AG08395 (cell line): Measurements from ENCODE around the gene PRKAG1.

Experiments
- DNase-seq: peaks from one replicate; pipeline ENCODE4 v3.0.0; 2012; ENCODE audit warnings: mixed read lengths, low spot score

Gene PRKAG1

DNA sequence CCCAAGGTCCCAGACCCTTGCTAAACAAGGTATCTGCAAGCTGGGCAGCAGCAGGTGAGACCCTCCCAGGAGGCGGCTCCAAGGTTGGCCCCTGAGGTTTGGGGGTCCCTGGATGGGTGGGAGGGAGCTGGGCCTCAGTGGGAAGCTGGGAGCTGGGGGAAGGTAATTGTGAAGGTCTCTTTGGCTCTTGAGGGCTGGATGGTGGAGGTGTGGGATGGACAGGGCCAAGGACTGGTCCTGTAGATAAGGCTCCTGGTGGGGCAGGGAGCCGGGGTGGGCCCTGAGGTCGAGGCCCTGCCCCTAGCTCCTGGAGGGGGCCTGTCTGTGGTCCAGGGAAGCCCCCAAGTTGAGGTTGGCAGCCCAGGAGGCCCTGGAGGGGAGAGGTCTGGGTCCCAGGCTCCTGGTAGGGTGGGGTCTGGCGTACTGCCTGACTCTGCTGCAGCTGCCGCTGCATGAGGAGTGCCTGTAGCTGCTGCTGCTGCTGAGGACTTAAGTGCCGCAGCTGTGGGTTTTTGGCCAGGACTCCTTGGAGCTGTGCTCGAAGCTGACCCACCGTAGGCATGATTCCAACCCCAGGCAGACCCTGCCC is 13.1 kb upstream of the PRKAG1 start:
- no peak for DNase-seq

DNA sequence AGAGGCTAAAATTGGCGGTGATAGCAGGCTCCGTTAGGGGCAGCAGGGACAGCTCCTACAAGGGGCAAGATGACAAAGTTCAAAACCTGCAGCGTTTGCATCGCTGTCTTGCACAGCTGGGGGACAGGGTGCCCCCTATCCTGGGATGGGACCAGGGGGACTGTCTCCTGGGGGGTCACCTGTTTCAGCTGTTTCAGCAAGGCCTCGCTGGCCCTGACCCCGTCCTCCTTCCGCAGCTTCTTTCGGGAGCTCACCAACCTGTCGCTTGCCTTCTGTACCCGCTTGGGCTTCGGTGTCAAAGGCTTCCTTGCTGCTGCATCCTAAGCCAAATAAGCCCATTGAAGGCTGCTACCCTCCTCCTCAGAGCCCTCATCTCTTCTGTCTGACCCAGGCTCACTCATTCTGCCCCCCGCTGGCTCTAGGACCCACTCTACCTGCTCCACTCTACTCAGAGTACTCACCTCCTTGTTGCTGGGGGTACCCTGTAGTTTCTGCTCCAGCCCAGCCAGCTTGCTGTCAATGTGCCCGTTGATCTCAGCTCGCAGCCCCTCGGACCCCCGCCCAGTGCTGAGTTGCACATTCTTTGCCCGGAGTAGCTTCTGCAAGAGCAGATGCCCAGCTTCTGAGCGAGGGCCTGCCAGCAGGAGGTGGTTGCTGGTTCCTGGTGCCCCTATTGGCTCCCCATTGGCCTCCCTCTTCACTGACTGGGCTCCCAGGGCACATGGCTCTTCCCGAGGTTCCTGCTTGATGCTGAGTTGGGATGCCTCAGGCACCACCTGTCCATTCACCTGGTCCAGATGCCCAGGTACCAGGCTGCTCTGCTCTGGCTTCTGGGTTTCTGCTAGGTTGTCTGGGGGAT is 12.4 kb upstream of the PRKAG1 start:
- no peak for DNase-seq

DNA sequence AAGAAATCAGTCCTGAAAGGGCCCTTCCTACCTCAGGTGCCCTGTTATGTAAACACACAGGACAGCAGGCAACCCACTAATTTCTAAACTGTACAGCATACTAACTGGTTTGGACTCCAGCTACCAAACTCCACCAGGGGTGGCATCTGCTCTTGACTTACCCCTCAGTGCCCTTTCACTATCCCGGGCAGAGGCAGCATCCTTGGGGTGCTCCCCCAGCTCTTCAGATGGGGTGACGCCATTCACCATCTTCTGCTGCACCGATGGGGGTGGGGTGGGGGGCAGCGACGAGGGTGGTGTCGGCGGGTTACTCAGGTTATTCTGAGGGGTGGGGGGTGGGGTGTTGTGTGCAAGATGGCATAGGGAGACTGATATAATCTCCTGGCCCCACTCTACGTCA is 11.5 kb upstream of the PRKAG1 start:
- DNase-seq, result no peak

DNA sequence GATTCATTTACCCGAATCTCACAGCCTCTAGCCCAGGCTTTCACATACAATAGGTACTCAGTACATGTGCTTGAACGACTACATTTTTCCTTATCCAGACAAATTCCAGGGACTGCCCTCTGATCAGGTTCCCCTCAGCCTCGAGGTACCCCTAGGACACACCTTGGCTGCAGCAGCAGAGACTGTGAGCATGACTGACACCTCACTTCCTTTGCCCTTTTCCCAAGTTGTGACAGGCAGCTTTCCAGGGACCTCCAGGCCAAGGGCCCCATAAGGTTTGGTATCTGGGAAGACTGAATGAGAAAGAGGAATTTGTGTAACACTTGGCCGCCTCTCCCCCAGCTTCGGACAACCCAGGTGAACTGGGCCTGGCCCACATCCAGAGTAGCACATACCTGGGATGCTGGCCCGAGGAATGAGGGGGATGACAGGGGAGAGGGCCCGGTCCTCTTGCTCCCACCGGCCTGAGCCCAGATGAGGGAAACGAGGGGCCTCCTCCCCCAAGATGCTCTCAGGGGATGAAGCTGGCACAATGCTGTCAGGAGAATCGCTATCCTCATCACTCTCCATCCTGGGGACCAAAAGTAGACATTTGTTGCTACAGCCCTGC is 10.2 kb upstream of the PRKAG1 start:
- no peak for DNase-seq

DNA sequence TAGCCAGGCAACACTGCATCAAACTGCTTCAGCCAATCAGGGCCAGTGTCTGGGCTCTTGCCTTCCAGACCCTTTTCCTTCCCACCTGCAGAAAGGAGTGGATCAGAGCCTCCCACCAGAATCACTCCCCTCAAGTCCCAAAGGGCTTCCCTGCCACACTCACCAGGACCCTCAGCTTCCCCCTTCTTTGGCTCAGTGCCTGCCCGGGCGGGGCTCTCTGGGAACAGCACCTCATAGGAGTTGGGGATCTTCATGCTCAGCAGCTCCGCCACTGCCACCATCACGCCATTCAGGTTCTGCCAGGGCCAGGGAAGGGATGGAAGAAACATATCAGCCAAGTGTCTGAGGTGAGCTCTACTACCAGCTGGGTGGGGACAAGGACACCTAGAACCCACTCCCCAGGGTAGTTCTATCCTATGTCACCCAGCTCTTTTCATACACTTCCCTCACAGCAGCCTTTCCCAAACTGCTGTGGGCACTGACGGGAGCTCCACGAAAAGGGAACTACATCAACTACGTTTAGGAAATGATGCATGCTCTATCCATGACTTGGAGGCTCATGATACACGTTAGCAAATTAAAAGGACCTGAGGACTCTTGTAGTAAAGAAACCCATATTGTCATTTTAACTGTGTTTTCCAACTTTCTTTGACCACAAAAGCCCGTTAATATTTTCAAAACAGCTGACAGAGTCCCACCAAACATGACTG is 9.4 kb upstream of the PRKAG1 start:
- DNase-seq, result no peak

DNA sequence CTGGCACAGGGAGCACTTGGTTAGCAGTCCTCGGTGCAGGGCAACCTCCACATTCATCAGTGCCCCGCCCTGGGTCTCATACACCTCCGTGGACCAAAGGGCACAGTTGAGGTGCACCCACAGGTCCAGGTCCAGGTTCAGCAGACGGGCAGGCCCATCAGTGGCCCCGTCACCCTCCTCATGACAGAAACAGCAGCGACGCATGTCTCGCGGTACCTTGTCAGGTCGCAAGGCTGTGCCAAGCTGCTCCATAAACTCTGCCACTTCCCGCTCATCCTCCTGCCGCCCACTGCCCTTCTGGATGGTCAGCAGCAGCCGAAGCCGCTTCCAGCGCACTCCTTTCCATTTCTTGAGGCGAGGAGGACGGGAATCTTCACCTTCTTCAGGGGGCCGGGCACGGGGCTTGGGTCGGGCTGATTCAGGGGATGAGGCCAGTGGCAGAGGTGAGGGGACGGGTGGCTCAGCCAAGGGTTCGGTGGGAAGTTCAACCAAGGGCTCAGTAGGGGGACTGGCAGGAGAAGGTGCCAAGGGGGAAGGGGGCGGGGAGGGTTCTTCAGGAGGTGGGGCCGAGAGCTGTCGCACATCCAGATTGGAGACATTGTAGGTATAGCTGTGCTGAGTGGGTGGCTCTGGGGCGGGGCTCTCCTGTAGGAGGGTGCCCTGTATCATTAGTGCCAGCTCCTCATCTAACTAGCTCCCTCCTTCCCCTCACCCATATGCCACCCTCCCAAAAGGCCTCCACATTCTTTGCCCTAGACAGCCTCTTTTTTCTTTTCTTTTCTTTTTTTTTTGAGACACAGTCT is 8.3 kb upstream of the PRKAG1 start:
- no peak for DNase-seq

DNA sequence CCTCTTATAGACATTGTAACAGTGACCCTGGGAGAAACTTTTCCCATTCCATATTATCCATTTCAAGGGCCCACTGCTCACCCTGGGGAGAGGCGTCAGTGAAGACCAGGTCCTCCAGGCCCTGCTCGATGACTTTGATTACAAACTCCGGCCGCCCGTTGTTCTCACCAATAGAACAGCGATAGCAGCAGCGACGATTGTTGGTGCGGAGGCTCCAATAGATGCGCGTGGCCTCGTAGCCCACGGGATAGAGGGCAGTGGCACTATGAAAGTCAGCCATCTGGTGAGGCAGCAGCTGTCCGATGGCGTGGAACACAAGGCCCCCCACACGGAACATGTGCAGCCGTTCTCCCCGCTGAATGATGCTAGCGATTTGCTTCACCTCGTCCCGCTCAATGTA is 7.5 kb upstream of the PRKAG1 start:
- DNase-seq, result no peak

DNA sequence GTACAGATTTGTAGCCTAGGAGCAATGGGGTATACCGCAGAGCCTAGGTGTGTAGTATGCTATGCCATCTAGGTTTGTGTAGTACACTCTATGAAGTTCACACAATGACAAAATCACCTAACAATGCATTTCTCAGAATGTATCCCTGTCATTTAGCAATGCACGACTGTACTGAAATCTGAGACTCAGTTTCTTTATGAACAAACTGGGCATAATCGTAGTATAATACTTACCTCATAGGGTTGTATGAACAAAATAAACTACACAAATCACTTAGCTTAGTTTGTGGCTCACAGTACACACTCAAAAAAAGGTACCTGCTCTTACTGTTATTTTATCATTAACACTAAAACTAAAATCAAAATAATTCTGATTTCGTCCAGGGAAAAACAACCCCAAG is 6.9 kb upstream of the PRKAG1 start:
- no peak for DNase-seq

DNA sequence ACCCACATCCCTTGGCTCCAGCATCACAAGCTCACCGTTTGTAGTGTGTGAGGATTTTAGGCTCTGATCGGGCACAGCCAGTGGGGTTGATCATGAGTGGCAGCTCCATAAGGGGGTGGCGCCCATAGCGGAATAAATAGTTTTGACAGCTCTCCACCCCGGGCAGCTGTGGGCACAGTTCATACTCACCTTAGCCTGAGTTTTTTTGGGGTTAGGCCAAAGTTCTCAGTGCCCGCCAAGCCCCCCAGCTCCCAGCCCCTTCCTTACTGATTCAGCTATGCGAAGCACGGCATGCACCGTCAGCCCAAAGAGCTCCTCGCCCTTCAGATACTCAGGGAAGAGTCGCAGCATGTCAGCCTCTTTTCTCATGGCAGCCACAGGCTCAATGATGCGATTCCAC is 6.0 kb upstream of the PRKAG1 start:
- DNase-seq, result no peak

DNA sequence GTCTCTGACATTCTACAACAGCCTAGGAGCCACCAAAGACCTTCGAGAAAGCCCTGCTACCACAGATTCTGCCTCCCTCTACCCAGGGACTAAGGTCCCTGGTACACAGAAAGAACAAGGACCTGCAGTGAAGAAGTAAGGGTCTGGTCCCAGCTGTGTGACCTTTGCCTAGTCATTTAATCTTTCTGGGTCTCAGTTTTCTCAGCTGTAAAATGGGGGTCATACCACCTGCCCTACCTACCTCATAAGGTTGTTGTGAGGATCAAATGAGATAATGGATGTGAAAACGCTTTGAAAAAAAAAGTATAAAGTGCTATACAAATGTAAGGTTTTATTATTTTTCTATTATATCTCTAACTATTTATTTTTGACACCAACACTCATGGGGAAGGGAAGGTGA is 5.2 kb upstream of the PRKAG1 start:
- DNase-seq, result no peak

DNA sequence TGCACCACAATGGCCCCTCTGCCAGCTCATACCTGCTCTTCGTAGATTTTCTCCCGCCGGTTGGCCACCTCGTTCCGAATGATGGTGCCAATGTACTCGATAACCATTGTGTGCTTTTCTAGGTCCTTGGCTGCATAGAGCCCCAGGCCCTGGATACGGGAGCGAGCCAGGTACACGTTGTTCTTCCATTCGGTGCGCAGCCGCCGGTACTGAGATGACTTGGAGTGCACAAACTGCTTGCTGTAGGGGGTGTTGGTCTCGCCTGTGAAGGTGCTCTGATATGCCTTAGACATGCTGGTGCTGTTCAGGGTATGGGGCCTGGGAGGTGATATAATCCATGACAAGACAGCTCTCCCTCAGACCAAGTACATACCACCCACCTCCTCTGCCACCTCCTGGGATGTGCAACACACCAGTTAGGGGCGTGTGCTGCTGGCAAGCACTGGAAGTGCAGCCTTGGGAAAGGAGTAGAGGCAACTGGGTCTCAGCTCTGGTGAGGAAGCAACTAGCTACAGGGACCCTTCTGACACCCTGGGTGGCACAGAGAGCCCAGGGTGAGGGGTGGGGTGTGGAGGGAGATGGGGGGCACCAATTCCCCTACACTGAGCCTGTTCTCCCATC is 4.1 kb upstream of the PRKAG1 start:
- no peak for DNase-seq

DNA sequence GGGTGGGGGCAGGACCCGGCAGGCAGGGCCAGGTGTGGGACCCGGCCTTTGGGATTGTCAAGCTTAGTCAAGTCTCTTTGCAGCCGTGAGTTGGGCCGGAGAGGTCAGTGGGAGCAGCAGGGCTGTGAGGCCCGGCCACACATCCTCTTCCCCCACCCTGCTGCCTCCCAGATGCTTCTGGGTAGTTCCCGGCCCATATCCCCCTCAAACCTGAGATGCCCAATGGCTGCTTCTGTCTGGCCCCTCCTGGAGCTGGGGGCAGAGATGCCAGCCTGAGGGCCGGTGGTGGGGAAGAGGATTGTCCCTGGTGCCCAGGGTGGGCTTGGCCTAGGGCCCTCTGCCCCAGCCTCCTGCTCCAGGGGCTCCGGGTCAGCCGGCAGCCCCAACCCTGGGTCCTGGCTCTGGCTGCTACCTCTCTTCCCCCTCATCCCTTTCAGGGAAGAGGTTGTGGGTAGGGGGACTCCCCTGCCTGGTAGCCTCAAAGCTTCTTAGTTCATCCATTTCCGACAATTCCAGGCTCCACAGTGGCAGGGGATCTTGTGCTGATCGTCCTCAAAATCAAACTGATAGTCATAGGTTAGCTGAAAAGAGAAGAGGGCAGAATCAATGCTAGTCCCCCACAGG is 2.8 kb upstream of the PRKAG1 start:
- no peak for DNase-seq

DNA sequence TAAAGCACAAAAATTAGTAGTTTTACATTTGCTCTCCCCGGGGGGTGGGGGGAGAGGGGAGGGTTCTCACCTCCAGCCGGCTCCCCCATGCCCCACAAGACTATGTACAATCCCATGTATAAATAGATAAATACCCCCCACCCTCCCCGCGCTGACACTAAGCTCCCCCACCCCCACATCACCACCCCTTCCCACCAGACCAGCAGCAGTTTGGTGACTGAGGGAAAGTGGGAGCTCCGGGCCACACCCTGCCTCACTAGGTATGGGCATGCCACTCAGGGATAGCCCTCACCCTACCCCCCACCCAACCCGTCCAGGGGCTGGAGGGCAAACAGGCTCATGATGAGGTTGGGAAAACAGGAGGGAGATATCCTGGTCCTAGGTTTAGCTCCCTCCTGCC is 1.9 kb upstream of the PRKAG1 start:
- no peak for DNase-seq

DNA sequence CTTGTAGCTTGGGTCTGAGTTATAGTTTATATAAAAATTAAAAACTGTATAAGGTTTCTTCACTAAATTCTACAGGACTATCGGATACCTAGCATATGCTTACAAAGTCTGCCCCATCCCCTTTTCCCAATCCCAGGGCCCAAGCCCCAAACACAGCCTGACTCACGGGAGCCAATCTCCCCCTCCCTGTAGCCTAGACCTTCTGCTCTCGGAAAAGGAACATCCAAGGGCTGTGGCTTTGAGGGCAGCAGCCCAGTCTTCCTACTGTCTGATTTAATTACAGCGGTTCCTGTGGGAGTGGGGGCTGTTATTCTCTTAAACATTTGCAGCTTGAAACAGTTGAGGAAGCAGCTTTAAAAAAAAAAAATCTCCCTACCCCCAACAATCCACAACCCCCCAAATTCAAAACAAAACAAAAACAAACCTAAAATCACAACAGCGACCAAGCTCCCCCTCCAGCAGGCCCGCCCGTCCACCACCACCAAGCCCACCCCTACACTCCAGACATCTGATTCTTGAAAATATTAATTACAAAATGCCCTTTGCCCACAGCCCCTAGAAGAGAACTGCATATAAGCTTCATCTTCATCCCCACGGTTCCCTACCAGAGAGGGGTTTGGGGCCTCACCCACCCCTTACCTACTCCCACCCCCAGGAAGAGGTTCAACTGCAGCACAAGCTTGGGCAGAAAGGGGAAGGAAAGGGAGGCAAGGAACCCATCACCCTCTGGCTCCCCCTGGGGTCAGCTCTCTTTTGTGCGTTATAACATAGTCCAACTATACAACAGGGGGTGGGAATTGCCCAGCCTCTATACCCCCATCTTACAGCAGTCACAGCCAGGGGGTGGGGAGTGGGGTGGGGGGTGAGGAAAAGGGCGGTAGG is 1.1 kb upstream of the PRKAG1 start:
- peak; percentile 35 for DNase-seq

DNA sequence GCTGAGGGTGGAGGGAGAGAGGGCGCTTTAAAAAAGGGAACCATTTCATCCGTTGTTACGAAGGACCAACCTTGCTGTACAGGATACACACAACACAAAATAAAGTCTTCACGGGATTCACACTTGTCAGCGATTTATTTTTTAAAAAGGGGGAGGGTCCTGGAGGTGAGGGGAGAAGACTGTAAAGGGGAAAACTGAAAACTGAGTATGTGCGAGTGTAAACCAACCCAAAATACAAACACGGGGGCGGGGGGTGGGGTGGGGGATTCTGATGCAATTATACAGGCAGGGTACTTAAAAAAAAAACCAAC is 499 bp upstream of the PRKAG1 start:
- no peak for DNase-seq

DNA sequence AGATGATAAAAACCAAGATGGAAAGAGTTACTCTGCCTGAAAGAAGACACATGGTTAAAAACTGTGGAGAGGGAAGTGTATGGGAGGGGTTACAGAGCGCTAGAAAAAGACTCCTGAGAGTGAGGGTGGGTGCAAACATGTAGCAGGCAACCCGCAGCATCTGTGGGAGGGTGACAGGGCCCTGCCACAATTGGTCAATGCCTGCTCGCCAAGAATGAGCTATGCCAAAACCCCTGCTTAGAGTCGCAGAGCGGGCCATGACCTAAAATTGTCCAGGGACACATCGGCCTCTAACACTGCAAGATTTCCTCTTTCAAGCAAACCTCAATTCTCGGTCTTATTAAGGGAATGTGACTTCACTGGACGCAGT is 700 bp downstream of the PRKAG1 start:
- peak; percentile 59 for DNase-seq

DNA sequence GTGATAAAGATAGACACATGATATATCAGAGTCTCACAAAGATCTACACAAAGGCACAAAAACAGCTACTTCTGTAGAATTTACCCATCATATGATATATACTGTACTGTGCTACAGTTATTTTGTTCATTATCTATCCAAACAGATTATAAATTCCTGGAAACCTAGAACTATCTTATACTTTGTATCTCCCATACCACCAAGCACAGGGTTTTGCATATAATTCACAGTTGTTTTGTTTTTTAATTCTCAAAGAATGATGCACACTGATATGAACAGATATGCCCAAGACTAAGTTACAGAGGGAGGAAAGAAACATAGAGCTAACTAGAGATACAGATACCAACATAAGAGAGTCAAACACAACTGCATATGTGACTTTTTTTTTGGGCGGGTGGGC is 3.4 kb downstream of the PRKAG1 start:
- no peak for DNase-seq

DNA sequence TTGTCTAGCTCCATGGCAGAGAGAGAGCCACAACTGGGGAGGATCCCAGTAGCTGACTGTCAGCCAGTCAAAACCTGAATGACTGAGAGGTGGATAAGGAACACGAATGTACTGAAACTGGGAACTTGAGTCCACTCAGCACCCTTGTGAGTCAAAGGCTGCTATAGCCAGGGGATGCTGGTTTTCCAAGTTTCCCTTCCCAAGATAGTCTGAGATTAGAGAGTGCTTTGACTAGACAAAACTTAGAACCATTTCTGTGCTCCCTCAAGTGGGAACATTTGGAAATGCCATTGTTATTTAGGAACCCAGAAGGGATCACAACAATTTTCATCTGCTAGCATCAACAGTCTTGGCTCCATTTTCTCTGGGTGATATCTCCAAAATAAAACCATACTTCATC is 4.0 kb downstream of the PRKAG1 start:
- peak; percentile 45 for DNase-seq

DNA sequence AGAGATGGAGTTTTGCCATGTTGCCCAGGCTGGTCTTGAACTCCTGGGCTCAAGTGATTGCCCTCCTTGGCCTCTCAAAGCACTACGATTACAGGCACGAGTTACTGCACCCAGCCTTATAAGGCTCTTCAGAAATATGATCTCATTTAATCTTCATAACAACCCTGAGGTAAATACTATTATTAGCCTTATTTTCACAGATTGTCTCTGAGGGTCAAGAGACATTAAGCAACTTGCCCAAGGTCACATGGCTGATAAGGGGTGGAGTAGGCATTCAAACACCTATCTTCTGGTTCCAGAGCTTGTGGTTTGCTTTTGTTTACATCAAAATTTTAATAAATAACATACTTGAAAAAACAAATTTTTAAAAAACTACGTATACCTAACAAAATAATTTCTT is 5.1 kb downstream of the PRKAG1 start:
- DNase-seq, result no peak

DNA sequence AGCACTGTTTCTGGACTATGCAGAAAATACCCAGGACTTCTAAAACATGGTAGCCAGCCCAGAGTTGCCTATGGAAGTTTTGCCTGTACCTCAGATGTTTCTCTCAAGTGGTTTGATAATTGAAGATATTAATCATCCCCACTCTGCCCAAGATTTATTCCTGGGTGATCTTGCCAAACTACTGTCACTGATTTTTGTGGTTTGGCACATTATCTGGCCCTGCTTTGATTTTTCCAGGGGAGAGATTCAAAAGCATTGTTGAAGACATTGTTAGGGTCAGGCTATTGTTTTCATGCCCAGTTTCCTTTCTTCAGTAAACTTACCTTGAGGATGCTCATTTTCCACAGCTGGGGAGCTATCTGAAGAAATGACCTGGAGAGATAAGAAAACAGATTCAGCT is 5.8 kb downstream of the PRKAG1 start:
- DNase-seq, result no peak
